SKM-1 treated with dmso at 0.1 percent for 144 hours (cell line): ENCODE data around the gene ZNF44.

ENCODE experiments used
- DNase-seq: peaks from one replicate; lab custom pipeline; 2025; ENCODE audit not compliant: unreplicated experiment; lab: John Stamatoyannopoulos, UW

The ZNF44 gene

GRCh38 chr19:12265921-12266704, 28.6 kb downstream of the ZNF44 start:
- DNase-seq: no peak

- DNase-seq: no peak
Observed at GRCh38 chr19:12261554-12261953, 33.1 kb downstream of the ZNF44 start.

GRCh38 chr19:12260861-12261260, 33.8 kb downstream of the ZNF44 start:
- no peak for DNase-seq

- no peak for DNase-seq
Observed at GRCh38 chr19:12260236-12260635, 34.4 kb downstream of the ZNF44 start.

GRCh38 chr19:12255372-12255771, 39.3 kb downstream of the ZNF44 start:
- DNase-seq: no peak

GRCh38 chr19:12247644-12248222, 47.0 kb downstream of the ZNF44 start:
- DNase-seq: no peak

- no peak for DNase-seq
Observed at GRCh38 chr19:12244370-12244769, 50.3 kb downstream of the ZNF44 start.

- DNase-seq: no peak
Observed at GRCh38 chr19:12237143-12237839, 57.4 kb downstream of the ZNF44 start.

- no peak for DNase-seq
Observed at GRCh38 chr19:12232961-12233360, 61.7 kb downstream of the ZNF44 start.

- no peak for DNase-seq
Observed at GRCh38 chr19:12230751-12231733, 63.6 kb downstream of the ZNF44 start.

GRCh38 chr19:12229990-12230389, 64.7 kb downstream of the ZNF44 start:
- DNase-seq: no peak

- no peak for DNase-seq
Observed at GRCh38 chr19:12224676-12225075, 70.0 kb downstream of the ZNF44 start.

- DNase-seq: no peak
Observed at GRCh38 chr19:12222980-12223630, 71.6 kb downstream of the ZNF44 start.
